H1 (cell line): ENCODE results near the gene UNC80. TPM values are rescaled to one million over a fixed set of nuclear protein-coding genes. Genes with fewer than 3 reads are reported as not detected.

Experiments
- CTCF ChIA-PET: fragments of 300-600 bp; sonication (Branson Sonifier 250); formaldehyde crosslinking; loops from one replicate; lab custom pipeline; 2021; ENCODE audit not compliant: partially characterized antibody; lab: Charles Lee
- POLR2A ChIA-PET: fragments of 300-600 bp; sonication (Branson Sonifier 250); formaldehyde crosslinking; loops from one replicate; lab custom pipeline; 2021; ENCODE audit warnings: inconsistent platforms; ENCODE audit not compliant: partially characterized antibody; lab: Charles Lee
- DNase-seq, 2 experiments: peaks; one replicate each; pipeline versions ENCODE4 v3.0.0 to v3.0.0-alpha.2; 2010 to 2022; ENCODE audit warnings: low spot score in 2 of 2, low read depth in 1 of 2, mixed read lengths in 1 of 2
- FAIRE-seq: peaks from 2 replicates; lab custom pipeline; 2011; peaks lifted over from hg19 to GRCh38; lab: Jason Lieb, UNC
- H2AFZ ChIP-seq: 2 replicates; pipeline ENCODE4 v1.8.1; 2012; ENCODE audit warnings: low read length, inconsistent platforms
- H2AK5ac ChIP-seq: 2 replicates; pipeline ENCODE4 v1.6.1; 2013; ENCODE audit warnings: low read depth, low read length
- H2BK120ac ChIP-seq: replicated peaks from 2 replicates; pipeline ENCODE3; 2013; ENCODE audit warnings: low read depth, low read length, inconsistent platforms
- H2BK12ac ChIP-seq: 2 replicates; pipeline ENCODE4 v1.6.1; 2013; ENCODE audit warnings: low read depth, low read length
- H2BK15ac ChIP-seq: 2 replicates; pipeline ENCODE4 v1.6.1; 2013; ENCODE audit warnings: low read length
- H2BK20ac ChIP-seq: 2 replicates; pipeline ENCODE4 v1.6.1; 2013; ENCODE audit warnings: low read length
- H2BK5ac ChIP-seq: 2 replicates; pipeline ENCODE4 v1.6.1; 2013; ENCODE audit warnings: low read depth, low read length
- H3K14ac ChIP-seq: 2 replicates; pipeline ENCODE4 v1.6.1; 2013; ENCODE audit warnings: inconsistent platforms; ENCODE audit not compliant: insufficient read length
- H3K18ac ChIP-seq: 2 replicates; pipeline ENCODE4 v1.6.1; 2013; ENCODE audit warnings: low read length; ENCODE audit errors: extremely low read depth
- H3K23ac ChIP-seq: 2 replicates; pipeline ENCODE4 v1.6.1; 2013; ENCODE audit warnings: inconsistent platforms; ENCODE audit not compliant: insufficient read length
- H3K23me2 ChIP-seq: 2 replicates; pipeline ENCODE4 v1.6.1; 2013; ENCODE audit warnings: low read depth, low read length
- H3K27ac ChIP-seq: 2 replicates; pipeline ENCODE4 v1.6.1; 2011; ENCODE audit warnings: low read depth, low read length, inconsistent platforms
- H3K27me3 ChIP-seq, 4 experiments: replicated peaks in 1 of 4; 1 replicate in 1 of 4; 2 replicates in 3 of 4; pipeline versions ENCODE4 v1.6.1 to v1.8.1; 2011 to 2013; ENCODE audit warnings: low read length in 3 of 4, mild to moderate bottlenecking in 3 of 4, inconsistent platforms in 2 of 4, mixed read lengths in 2 of 4, moderate library complexity in 1 of 4; ENCODE audit not compliant: control insufficient read depth in 3 of 4, insufficient read depth in 3 of 4; ENCODE audit errors: extremely low read depth in 1 of 4
- H3K36me3 ChIP-seq, 4 experiments: 2 replicates each; pipeline versions ENCODE4 v1.6.1 to v1.8.1; 2011 to 2013; ENCODE audit warnings: mild to moderate bottlenecking in 4 of 4, low read length in 3 of 4, moderate library complexity in 2 of 4, control low read depth in 1 of 4, inconsistent platforms in 1 of 4; ENCODE audit not compliant: insufficient read depth in 4 of 4, control insufficient read depth in 2 of 4
- H3K4ac ChIP-seq: replicated peaks from 2 replicates; pipeline ENCODE3; 2013; ENCODE audit warnings: low read length, low read depth, mixed read lengths, inconsistent platforms; ENCODE audit not compliant: insufficient read length
- H3K4me1 ChIP-seq, 4 experiments: replicated peaks in 1 of 4; 1 replicate in 1 of 4; 2 replicates in 3 of 4; pipeline versions ENCODE4 v1.6.1 to v1.8.1; 2011 to 2013; ENCODE audit warnings: low read length in 3 of 4, inconsistent platforms in 2 of 4, mixed read lengths in 1 of 4; ENCODE audit not compliant: insufficient read depth in 4 of 4, control insufficient read depth in 3 of 4
- H3K4me2 ChIP-seq, 2 experiments: 2 replicates each; pipeline versions ENCODE4 v1.6.1 to v1.8.1; 2011 to 2013; ENCODE audit warnings: low read depth in 2 of 2, low read length in 2 of 2, control low read depth in 1 of 2, inconsistent platforms in 1 of 2, mild to moderate bottlenecking in 1 of 2; ENCODE audit not compliant: insufficient read depth in 1 of 2
- H3K4me3 ChIP-seq, 4 experiments: fragments of 200-600, 300-600 bp in 1 of 4; sonication (generic), shearing (Covaris generic), sonication (Bioruptor Twin) in 1 of 4; 2 replicates each; pipeline versions ENCODE4 v1.5.1 to v1.8.1; 2011 to 2016; ENCODE audit warnings: low read length in 4 of 4, low read depth in 3 of 4, control low read depth in 2 of 4, inconsistent platforms in 2 of 4, mild to moderate bottlenecking in 2 of 4, mixed read lengths in 1 of 4, moderate library complexity in 1 of 4; ENCODE audit not compliant: insufficient read depth in 2 of 4; ENCODE audit errors: extremely low read depth in 1 of 4
- H3K56ac ChIP-seq: replicated peaks from 2 replicates; pipeline ENCODE3; 2013; ENCODE audit warnings: low read depth, mild to moderate bottlenecking, mixed read lengths, low read length, inconsistent platforms; ENCODE audit not compliant: insufficient read length
- H3K79me1 ChIP-seq: 2 replicates; pipeline ENCODE4 v1.6.1; 2013; ENCODE audit warnings: low read depth, low read length, control low read depth
- H3K79me2 ChIP-seq, 2 experiments: 2 replicates each; pipeline versions ENCODE4 v1.6.1 to v1.8.1; 2012 to 2013; ENCODE audit warnings: low read length in 2 of 2, mild to moderate bottlenecking in 2 of 2, inconsistent platforms in 1 of 2; ENCODE audit not compliant: insufficient read depth in 2 of 2, control insufficient read depth in 1 of 2
- H3K9ac ChIP-seq, 4 experiments: replicated peaks in 1 of 4; 1 replicate in 1 of 4; 2 replicates in 3 of 4; pipeline versions ENCODE4 v1.6.1 to v1.8.1; 2011 to 2013; ENCODE audit warnings: low read depth in 3 of 4, low read length in 3 of 4, control low read depth in 2 of 4, mild to moderate bottlenecking in 2 of 4, moderate library complexity in 2 of 4, inconsistent platforms in 1 of 4; ENCODE audit errors: extremely low read depth in 1 of 4
- H3K9me3 ChIP-seq, 2 experiments: 2 replicates each; pipeline versions ENCODE4 v1.6.1 to v1.8.1; 2012 to 2013; ENCODE audit warnings: mild to moderate bottlenecking in 2 of 2, moderate library complexity in 2 of 2, control low read depth in 1 of 2, inconsistent platforms in 1 of 2, low read depth in 1 of 2, low read length in 1 of 2, mixed read lengths in 1 of 2; ENCODE audit not compliant: insufficient read depth in 2 of 2
- H4K20me1 ChIP-seq, 2 experiments: replicated peaks in 1 of 2; 2 replicates each; pipeline versions ENCODE3 to v1.8.1; 2011 to 2013; ENCODE audit warnings: inconsistent platforms in 2 of 2, low read length in 2 of 2, mild to moderate bottlenecking in 1 of 2; ENCODE audit not compliant: insufficient read depth in 2 of 2, control insufficient read depth in 1 of 2
- H4K5ac ChIP-seq: 2 replicates; pipeline ENCODE4 v1.6.1; 2013; ENCODE audit warnings: low read length, low read depth, mixed read lengths, inconsistent platforms; ENCODE audit not compliant: insufficient read length
- H4K8ac ChIP-seq: 2 replicates; pipeline ENCODE4 v1.8.0; 2013; ENCODE audit warnings: mild to moderate bottlenecking, moderate library complexity, low read length, inconsistent platforms; ENCODE audit not compliant: insufficient read depth; ENCODE audit errors: extremely low read depth
- H4K91ac ChIP-seq: replicated peaks from 2 replicates; pipeline ENCODE3; 2013; ENCODE audit warnings: low read length, mixed read lengths, inconsistent platforms; ENCODE audit not compliant: insufficient read length
- CBX5 ChIP-seq: fragments of 300-800, 300-1000 bp; sonication (generic); IDR thresholded peaks from 2 replicates; pipeline ENCODE4 v1.7.1; 2016; ENCODE audit warnings: antibody characterized with exemption, low read length, low read depth
- GTF2F1 ChIP-seq: IDR thresholded peaks from 2 replicates; pipeline ENCODE4 v1.6.1; 2012; ENCODE audit warnings: low read depth, low read length, improper control_type of control experiment, borderline replicate concordance
- NANOG ChIP-seq: IDR thresholded peaks from 2 replicates; pipeline ENCODE4 v1.6.1; 2011; ENCODE audit warnings: low read length, low read depth, mild to moderate bottlenecking, inconsistent platforms; ENCODE audit not compliant: insufficient read depth, poor library complexity, severe bottlenecking
- RBBP5 ChIP-seq: IDR thresholded peaks from 2 replicates; pipeline ENCODE4 v1.7.1; 2012; ENCODE audit warnings: low read depth, mild to moderate bottlenecking, inconsistent platforms, low read length, moderate library complexity, borderline replicate concordance
- RNF2 ChIP-seq: fragments of 200-900, 300-1000 bp; sonication (generic); IDR thresholded peaks from 2 replicates; pipeline ENCODE4 v1.7.1; 2016; ENCODE audit warnings: borderline replicate concordance, low read depth, mild to moderate bottlenecking, antibody characterized with exemption, low read length; ENCODE audit not compliant: poor library complexity, severe bottlenecking; ENCODE audit errors: missing control alignments
- SP1 ChIP-seq: IDR thresholded peaks from 2 replicates; pipeline ENCODE4 v1.6.1; 2011; ENCODE audit warnings: low read depth, low read length
- TBP ChIP-seq: IDR thresholded peaks from 2 replicates; pipeline ENCODE4 v1.6.1; 2011; ENCODE audit warnings: low read depth, low read length, improper control_type of control experiment
- WGBS, 2 experiments: shearing (Covaris generic) in 1 of 2; methylation state at CpG; one replicate each; pipeline versions ENCODE4 v1.1.6 to v1.1.7; 2013 to 2015; ENCODE audit warnings: low lambda C conversion rate in 2 of 2, mixed read lengths in 2 of 2, inconsistent platforms in 1 of 2, low coverage in 1 of 2, missing lambda C conversion rate in 1 of 2; ENCODE audit not compliant: insufficient replicate concordance in 2 of 2, insufficient coverage in 1 of 2, insufficient read length in 1 of 2; ENCODE audit errors: extremely low coverage in 1 of 2, missing lambda C conversion rate in 1 of 2; 5-methylcytosine and 5-hydroxymethylcytosine counted together
- polyA plus RNA-seq, 7 experiments: library from polyadenylated mRNA; depleted of rRNA in 3 of 7; stranded (reverse) in 5 of 7; unstranded in 2 of 7; fragments of >200 nt in 5 of 7; fragments of 200-250 nt in 2 of 7; gene quantifications; 1 replicate in 5 of 7; 2 replicates in 1 of 7; 4 replicates in 1 of 7; pipeline versions ENCODE4 v1.2.1 to v1.2.3, GENCODE V29; 2011 to 2013; ENCODE audit warnings: missing spikeins in 2 of 7, mixed read lengths in 2 of 7
- total RNA-seq: library from RNA; stranded (reverse); fragmentation: NEBNext Ultra II Directional; extraction: Animal tissue kit (Norgen Biotek cat#: 25700); gene quantifications from 2 replicates; pipeline ENCODE4 v1.2.1, GENCODE V29; 2021
- TF ChIP-seq, protein P1 (sequence below): IDR thresholded peaks from 2 replicates; pipeline ENCODE4 v1.6.1; 2011; ENCODE audit warnings: low read depth, mild to moderate bottlenecking, low read length; ENCODE audit not compliant: insufficient read depth

UNC80 gene
- total and polyA plus RNA-seq, 2 of the 8 experiments (the other 6 are each of a cell fraction or from before 2014, with no cell fraction given): 0.53 to 0.56 TPM

DNA sequence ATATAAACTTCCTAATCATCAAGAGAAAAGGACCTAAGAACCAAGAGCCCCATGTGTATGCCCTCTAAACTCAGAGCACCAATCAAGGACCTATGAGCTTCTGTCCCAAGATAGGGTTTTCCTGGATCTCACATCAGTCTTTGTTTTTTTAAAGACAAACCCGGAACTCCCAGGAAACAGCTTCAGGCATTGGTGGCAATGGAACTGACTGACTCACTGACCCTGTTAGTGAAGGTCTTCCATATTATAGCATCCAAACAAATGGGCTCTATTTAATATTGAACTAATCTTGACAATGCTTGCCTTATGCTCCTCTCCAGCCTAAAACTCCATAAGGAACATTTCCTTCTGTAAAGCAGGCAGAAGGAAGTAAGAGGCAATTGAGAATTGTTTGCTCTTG lies 167.3 kb downstream of the UNC80 start:
- no peak overlapping the region for H3K4me2 ChIP-seq
- no peak overlapping the region for H2BK5ac ChIP-seq
- no peaks in the 10 kb centered on the region for H4K20me1 ChIP-seq
- H3K14ac ChIP-seq: no peak overlapping the region
- CTCF ChIA-PET: interaction anchor here (0.7 kb wide), 1 partner anchor 311 kb away, joined by 3 read pairs; no protein-coding TSS in a partner anchor
- H3K23me2 ChIP-seq: no peaks in the 10 kb centered on the region
- 87% methylated on average over 1 of the region's 1 CpG; no CpG with 5 or more reads in 1 of the 2 experiments for WGBS, 2 experiments
- no peaks in the 10 kb centered on the region for H3K79me1 ChIP-seq
- H4K91ac ChIP-seq: no peak overlapping the region
- H2BK20ac ChIP-seq: no peak overlapping the region
- no peak overlapping the region for H3K9ac ChIP-seq
- no peak overlapping the region for H2BK12ac ChIP-seq
- no peak overlapping the region for H2BK15ac ChIP-seq
- H2AFZ ChIP-seq: no peak overlapping the region
- no peak overlapping the region for H3K18ac ChIP-seq
- H3K79me2 ChIP-seq: no peaks in the 10 kb centered on the region
- H2AK5ac ChIP-seq: no peak overlapping the region
- no peak overlapping the region for H4K5ac ChIP-seq
- no peaks in the 10 kb centered on the region for H3K27me3 ChIP-seq
- H3K9me3 ChIP-seq: no peaks in the 10 kb centered on the region
- no peak overlapping the region for H3K27ac ChIP-seq
- TF ChIP-seq TBP (no peak), RNF2 (no peak), NANOG (no peak), SP1 (no peak), CBX5 (no peak), GTF2F1 (no peak), RBBP5 (no peak)
- TF ChIP-seq, protein P1, sequence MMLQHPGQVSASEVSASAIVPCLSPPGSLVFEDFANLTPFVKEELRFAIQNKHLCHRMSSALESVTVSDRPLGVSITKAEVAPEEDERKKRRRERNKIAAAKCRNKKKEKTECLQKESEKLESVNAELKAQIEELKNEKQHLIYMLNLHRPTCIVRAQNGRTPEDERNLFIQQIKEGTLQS: no peak
- H2BK120ac ChIP-seq: no peak overlapping the region
- peaks cover 0 to 4% (median 0%) of the 10 kb centered on the region in 4 experiments; a peak in 1 of 7 replicates for H3K4me1 ChIP-seq
- no peak overlapping the region for H4K8ac ChIP-seq
- DNase-seq (no peak), FAIRE-seq (no peak)
- no peak overlapping the region for H3K23ac ChIP-seq
- POLR2A ChIA-PET: no interaction called here
- no peaks in the 10 kb centered on the region for H3K36me3 ChIP-seq
- no peak overlapping the region for H3K4ac ChIP-seq
- no peak overlapping the region for H3K56ac ChIP-seq
- no peak overlapping the region for H3K4me3 ChIP-seq
